ENCODE results near the gene DDI2. TPM values are rescaled to one million over a fixed set of nuclear protein-coding genes. Genes with fewer than 3 reads are reported as not detected.

DDI2 gene
- total and polyA plus RNA-seq, 2 donors (not counting 3 experiments of a cell fraction or from before 2014, with no cell fraction given), result 5.4 to 35.2 TPM

DNA sequence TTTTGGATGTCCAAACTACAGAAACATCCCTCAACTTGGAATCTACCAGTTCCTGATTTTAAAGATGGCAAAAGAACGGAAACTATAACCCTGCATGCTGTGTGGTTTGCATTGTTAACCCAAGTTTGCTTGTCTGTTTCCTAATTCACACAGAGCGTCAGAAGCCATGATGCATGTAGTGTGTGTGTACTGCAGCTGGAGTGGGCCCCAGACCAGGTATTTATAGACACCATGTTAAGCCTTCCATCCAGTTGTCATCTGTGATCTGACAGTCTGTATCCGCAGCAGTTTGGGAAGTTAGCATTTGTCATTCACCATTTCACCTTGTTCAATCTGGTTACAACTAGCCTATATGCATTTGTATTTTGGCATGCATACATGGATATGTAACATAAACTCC, 39.2 kb downstream of the DDI2 start:
- dilution Hi-C loops (cut with MboI; ENCODE audit: extremely low pct_ligation_motif_present, low sequenced_read_pairs) (no loop called here), intact Hi-C loops (cut with micrococcal nuclease) (no loop called here)
- ChIA-PET CTCF (interaction anchor here (1.7 kb wide), 1 partner anchor 13 kb away, joined by 3 read pairs; no protein-coding TSS in a partner anchor), POLR2A (no interaction called here)
- Histone ChIP-seq H3K27ac (ENCODE audit: insufficient read depth, low read depth, low read length) (no peak overlapping the region), H3K4me3 (replicated peaks in 1 of 3; ENCODE audit: insufficient read depth in 1 of 3, low read depth in 1 of 3, low read length in 3 of 3) (no peak overlapping the region), H2AFZ (ENCODE audit: low read depth, low read length) (no peak overlapping the region), H3K9me3 (replicated peaks; ENCODE audit: control insufficient read depth, insufficient read depth, low read length) (no peaks in the 10 kb centered on the region), H3K4me2 (ENCODE audit: insufficient read depth, low read length) (no peak overlapping the region), H3K4me1 (ENCODE audit: control insufficient read depth, extremely low read depth, insufficient read depth, low read length) (peaks cover 10% of the 10 kb centered on the region), H4K20me1 (replicated peaks; ENCODE audit: control insufficient read depth, extremely low read depth, insufficient read depth, low read length) (no peaks in the 10 kb centered on the region), H3K27me3 (ENCODE audit: control insufficient read depth in 2 of 2, insufficient read depth in 2 of 2, low read length in 2 of 2) (no peaks in the 10 kb centered on the region), H3K79me2 (ENCODE audit: control insufficient read depth, insufficient read depth, low read length) (no peaks in the 10 kb centered on the region), H3K9ac (replicated peaks; ENCODE audit: extremely low read depth, insufficient read depth, low read length) (no peak overlapping the region), H3K9me1 (replicated peaks; ENCODE audit: control insufficient read depth, extremely low read depth, insufficient read depth, low read length) (no peaks in the 10 kb centered on the region), H3K36me3 (ENCODE audit: control insufficient read depth in 2 of 2, extremely low read depth in 1 of 2, insufficient read depth in 2 of 2, low read length in 2 of 2) (peaks cover 17 to 19% of the 10 kb centered on the region in 2 experiments)
- DNase-seq (ENCODE audit: low read depth, low spot score) (no peak), FAIRE-seq (no peak)
- BruUV-seq (replicated peaks), result no TSS peak
- TF ChIP-seq JUN (IDR thresholded peaks at IDR 0.05; ENCODE audit: borderline replicate concordance, insufficient read depth, insufficient read length, low read depth) (no peak), POLR2A (IDR thresholded peaks at IDR 0.05; ENCODE audit: low read depth, low read length) (no peak), GATA2 (IDR thresholded peaks at IDR 0.05; ENCODE audit: insufficient read depth, insufficient read length, low read depth, low read length) (no peak), FOS (IDR thresholded peaks at IDR 0.05; ENCODE audit: borderline replicate concordance, insufficient read depth, low read length) (no peak), EZH2 (IDR thresholded peaks at IDR 0.05; ENCODE audit: borderline replicate concordance, low read depth, low read length, severe bottlenecking) (no peak), POLR2AphosphoS5 (IDR thresholded peaks at IDR 0.05; ENCODE audit: insufficient read depth, low read depth, low read length) (no peak), MYC (IDR thresholded peaks at IDR 0.05; ENCODE audit: low read depth, low read length) (no peak)
- TF ChIP-seq, protein P1, sequence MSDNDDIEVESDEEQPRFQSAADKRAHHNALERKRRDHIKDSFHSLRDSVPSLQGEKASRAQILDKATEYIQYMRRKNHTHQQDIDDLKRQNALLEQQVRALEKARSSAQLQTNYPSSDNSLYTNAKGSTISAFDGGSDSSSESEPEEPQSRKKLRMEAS (IDR thresholded peaks at IDR 0.05; ENCODE audit: insufficient read depth, insufficient read length), result no peak
- TF ChIP-seq, protein P2, sequence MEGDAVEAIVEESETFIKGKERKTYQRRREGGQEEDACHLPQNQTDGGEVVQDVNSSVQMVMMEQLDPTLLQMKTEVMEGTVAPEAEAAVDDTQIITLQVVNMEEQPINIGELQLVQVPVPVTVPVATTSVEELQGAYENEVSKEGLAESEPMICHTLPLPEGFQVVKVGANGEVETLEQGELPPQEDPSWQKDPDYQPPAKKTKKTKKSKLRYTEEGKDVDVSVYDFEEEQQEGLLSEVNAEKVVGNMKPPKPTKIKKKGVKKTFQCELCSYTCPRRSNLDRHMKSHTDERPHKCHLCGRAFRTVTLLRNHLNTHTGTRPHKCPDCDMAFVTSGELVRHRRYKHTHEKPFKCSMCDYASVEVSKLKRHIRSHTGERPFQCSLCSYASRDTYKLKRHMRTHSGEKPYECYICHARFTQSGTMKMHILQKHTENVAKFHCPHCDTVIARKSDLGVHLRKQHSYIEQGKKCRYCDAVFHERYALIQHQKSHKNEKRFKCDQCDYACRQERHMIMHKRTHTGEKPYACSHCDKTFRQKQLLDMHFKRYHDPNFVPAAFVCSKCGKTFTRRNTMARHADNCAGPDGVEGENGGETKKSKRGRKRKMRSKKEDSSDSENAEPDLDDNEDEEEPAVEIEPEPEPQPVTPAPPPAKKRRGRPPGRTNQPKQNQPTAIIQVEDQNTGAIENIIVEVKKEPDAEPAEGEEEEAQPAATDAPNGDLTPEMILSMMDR (IDR thresholded peaks at IDR 0.05; ENCODE audit: extremely low read depth in 1 of 2, insufficient read depth in 1 of 2, low read depth in 1 of 2, low read length in 2 of 2), result no peak
